HL-60 (cell line): ENCODE results near the gene CCS.

Experiments used
- DNase-seq, 2 experiments: peaks; one replicate each; pipeline ENCODE4 v3.0.0-alpha.2; 2010 to 2020; ENCODE audit warnings: low read depth in 1 of 2, low spot score in 1 of 2
- H3K27ac ChIP-seq: fragments of 250-450 bp; sonication (Bioruptor Pico); replicated peaks from 2 replicates; pipeline ENCODE4 v1.5.1; 2020; ENCODE audit warnings: mild to moderate bottlenecking, moderate library complexity
- H3K27me3 ChIP-seq: fragments of 250-450 bp; sonication (Bioruptor Pico); 2 replicates; pipeline ENCODE4 v1.5.1; 2021; ENCODE audit warnings: mild to moderate bottlenecking, moderate library complexity; ENCODE audit not compliant: insufficient read depth, poor library complexity, severe bottlenecking
- H3K4me3 ChIP-seq: replicated peaks from 2 replicates; pipeline ENCODE4 v1.5.1; 2011; ENCODE audit warnings: mild to moderate bottlenecking, control low read depth, low read length; ENCODE audit not compliant: insufficient read depth
- GABPA ChIP-seq: IDR thresholded peaks from 2 replicates; pipeline ENCODE4 v1.6.1; 2012; ENCODE audit warnings: low read depth
- POLR2AphosphoS5 ChIP-seq: IDR thresholded peaks from 2 replicates; pipeline ENCODE4 v1.6.1; 2012; ENCODE audit warnings: low read depth
- SPI1 ChIP-seq: IDR thresholded peaks from 2 replicates; pipeline ENCODE4 v1.6.1; 2012; ENCODE audit warnings: low read depth, mild to moderate bottlenecking, borderline replicate concordance
- TF ChIP-seq, protein P1 (sequence below): IDR thresholded peaks from 2 replicates; pipeline ENCODE4 v1.6.1; 2012; ENCODE audit warnings: low read depth; ENCODE audit not compliant: insufficient replicate concordance
- TF ChIP-seq, protein P2 (sequence below): IDR thresholded peaks from one replicate; pipeline ENCODE4 v1.5.1; 2011; ENCODE audit warnings: low read length, control low read depth, inconsistent platforms; ENCODE audit not compliant: insufficient read depth

Gene CCS

DNA sequence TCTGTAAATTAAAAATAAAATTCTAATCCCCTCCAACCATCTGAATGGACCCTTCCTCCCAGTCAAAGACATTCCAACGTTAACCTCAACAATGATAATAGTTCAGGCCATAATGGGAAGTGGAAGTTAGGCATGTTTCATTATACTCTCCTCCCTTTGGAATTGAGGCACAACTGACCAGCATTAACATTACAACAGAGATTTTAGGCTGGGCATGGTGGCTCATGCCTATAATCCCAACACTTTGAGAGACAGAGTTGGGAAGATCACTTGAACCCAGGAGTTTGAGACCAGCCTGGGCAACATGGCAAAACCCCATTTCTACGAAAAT is 22.2 kb upstream of the CCS start:
- TF ChIP-seq GABPA (no peak), SPI1 (no peak)
- TF ChIP-seq, protein P1, sequence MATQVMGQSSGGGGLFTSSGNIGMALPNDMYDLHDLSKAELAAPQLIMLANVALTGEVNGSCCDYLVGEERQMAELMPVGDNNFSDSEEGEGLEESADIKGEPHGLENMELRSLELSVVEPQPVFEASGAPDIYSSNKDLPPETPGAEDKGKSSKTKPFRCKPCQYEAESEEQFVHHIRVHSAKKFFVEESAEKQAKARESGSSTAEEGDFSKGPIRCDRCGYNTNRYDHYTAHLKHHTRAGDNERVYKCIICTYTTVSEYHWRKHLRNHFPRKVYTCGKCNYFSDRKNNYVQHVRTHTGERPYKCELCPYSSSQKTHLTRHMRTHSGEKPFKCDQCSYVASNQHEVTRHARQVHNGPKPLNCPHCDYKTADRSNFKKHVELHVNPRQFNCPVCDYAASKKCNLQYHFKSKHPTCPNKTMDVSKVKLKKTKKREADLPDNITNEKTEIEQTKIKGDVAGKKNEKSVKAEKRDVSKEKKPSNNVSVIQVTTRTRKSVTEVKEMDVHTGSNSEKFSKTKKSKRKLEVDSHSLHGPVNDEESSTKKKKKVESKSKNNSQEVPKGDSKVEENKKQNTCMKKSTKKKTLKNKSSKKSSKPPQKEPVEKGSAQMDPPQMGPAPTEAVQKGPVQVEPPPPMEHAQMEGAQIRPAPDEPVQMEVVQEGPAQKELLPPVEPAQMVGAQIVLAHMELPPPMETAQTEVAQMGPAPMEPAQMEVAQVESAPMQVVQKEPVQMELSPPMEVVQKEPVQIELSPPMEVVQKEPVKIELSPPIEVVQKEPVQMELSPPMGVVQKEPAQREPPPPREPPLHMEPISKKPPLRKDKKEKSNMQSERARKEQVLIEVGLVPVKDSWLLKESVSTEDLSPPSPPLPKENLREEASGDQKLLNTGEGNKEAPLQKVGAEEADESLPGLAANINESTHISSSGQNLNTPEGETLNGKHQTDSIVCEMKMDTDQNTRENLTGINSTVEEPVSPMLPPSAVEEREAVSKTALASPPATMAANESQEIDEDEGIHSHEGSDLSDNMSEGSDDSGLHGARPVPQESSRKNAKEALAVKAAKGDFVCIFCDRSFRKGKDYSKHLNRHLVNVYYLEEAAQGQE = no peak
- peaks cover 15% of the 10 kb centered on the region for H3K27me3 ChIP-seq
- DNase-seq = no peak
- no peak overlapping the region for H3K27ac ChIP-seq
- H3K4me3 ChIP-seq = no peak overlapping the region

- no peaks in the 10 kb centered on the region for H3K27me3 ChIP-seq
- no peak overlapping the region for H3K27ac ChIP-seq
- TF ChIP-seq, protein P2, sequence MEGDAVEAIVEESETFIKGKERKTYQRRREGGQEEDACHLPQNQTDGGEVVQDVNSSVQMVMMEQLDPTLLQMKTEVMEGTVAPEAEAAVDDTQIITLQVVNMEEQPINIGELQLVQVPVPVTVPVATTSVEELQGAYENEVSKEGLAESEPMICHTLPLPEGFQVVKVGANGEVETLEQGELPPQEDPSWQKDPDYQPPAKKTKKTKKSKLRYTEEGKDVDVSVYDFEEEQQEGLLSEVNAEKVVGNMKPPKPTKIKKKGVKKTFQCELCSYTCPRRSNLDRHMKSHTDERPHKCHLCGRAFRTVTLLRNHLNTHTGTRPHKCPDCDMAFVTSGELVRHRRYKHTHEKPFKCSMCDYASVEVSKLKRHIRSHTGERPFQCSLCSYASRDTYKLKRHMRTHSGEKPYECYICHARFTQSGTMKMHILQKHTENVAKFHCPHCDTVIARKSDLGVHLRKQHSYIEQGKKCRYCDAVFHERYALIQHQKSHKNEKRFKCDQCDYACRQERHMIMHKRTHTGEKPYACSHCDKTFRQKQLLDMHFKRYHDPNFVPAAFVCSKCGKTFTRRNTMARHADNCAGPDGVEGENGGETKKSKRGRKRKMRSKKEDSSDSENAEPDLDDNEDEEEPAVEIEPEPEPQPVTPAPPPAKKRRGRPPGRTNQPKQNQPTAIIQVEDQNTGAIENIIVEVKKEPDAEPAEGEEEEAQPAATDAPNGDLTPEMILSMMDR = peak; percentile 75
- TF ChIP-seq POLR2AphosphoS5 (no peak), GABPA (no peak), SPI1 (no peak)
- TF ChIP-seq, protein P1 = no peak
- H3K4me3 ChIP-seq = no peak overlapping the region
- DNase-seq = peak; percentile 47 to 60
Measured at GRCh38 chr11:66579017-66579606, 13.9 kb upstream of the CCS start.

DNA sequence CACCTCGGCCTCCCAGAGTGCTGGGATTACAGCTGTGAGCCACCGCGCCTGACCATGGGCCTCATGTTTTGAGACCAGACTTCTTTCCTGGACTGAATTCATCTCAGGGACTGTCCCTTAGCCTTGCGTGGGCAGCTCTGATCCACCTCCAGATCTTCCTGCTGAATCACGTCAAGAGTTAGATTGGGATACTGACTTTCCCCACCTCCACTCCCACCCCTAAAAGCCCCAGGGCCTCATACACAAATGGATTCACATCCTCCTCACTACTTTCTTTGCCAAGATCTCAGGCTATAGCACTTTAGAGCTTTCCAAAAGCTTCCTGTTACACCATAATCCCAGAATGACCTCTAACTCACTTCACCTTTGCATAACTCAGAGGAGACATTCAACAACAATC is 12.2 kb upstream of the CCS start:
- no peak for TF ChIP-seq POLR2AphosphoS5
- TF ChIP-seq, protein P2 = no peak
- TF ChIP-seq, protein P1 = no peak
- no peak for TF ChIP-seq GABPA
- TF ChIP-seq SPI1 = no peak
- Histone ChIP-seq H3K4me3 (no peak overlapping the region), H3K27ac (no peak overlapping the region), H3K27me3 (no peaks in the 10 kb centered on the region)
- DNase-seq = no peak

DNA sequence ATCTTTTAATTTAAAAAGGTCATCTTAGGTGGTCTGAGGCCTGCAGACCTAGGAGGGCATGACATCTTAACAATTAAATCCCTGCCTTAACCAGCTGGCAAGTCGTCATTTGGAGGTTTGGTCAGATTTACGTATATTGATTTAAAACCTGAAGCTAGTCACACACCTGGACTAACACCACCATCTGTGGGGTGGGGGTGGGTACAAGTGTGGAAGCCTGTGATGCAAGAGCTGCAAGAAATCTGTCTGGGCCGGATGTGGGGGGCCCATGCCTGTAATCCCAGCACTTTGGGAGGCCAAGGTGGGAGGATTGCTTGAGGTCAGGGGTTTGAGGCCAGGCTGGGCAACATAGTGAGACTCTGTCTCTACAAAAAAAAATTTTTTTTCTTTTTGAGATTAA is 11.7 kb upstream of the CCS start:
- no peak overlapping the region for H3K4me3 ChIP-seq
- no peaks in the 10 kb centered on the region for H3K27me3 ChIP-seq
- TF ChIP-seq, protein P1 = no peak
- TF ChIP-seq POLR2AphosphoS5 (no peak), SPI1 (no peak), GABPA (no peak)
- TF ChIP-seq, protein P2 = no peak
- no peak for DNase-seq
- no peak overlapping the region for H3K27ac ChIP-seq
